Calu3 (cell line): ENCODE measurements around the gene C2orf80. TPM values are rescaled to one million over a fixed set of nuclear protein-coding genes. Genes with fewer than 3 reads are reported as not detected.

ENCODE experiments used
- Bru-seq: library from RNA; stranded (reverse); fragments of 400-500 nt; gene quantifications from one replicate; lab custom pipeline; 2021; lab: Mats Ljungman, UMichigan
- BruChase-seq, 2 experiments: library from RNA; stranded (reverse); fragments of 400-500 nt; gene quantifications; one replicate each; lab custom pipeline; 2021; lab: Mats Ljungman, UMichigan
- BruUV-seq: library from RNA; stranded (reverse); fragments of 400-500 nt; replicated peaks from 2 replicates; lab custom pipeline; 2021; lab: Mats Ljungman, UMichigan
- CTCF ChIA-PET: fragments of 300-600 bp; sonication (Branson Sonifier 250); formaldehyde crosslinking; loops from one replicate; lab custom pipeline; 2022; ENCODE audit warnings: antibody characterized with exemption; lab: Charles Lee
- DNase-seq: peaks from one replicate; pipeline ENCODE4 v3.0.0; 2022
- H3K27ac Mint-ChIP-seq: one replicate; pipeline ENCODE4 v1.8.0; 2022; ENCODE audit warnings: mixed read lengths; ENCODE audit not compliant: unreplicated experiment
- H3K27me3 Mint-ChIP-seq: one replicate; pipeline ENCODE4 v1.8.0; 2022; ENCODE audit warnings: mixed read lengths; ENCODE audit not compliant: unreplicated experiment
- H3K36me3 Mint-ChIP-seq: one replicate; pipeline ENCODE4 v1.8.0; 2022; ENCODE audit warnings: mild to moderate bottlenecking, moderate library complexity, mixed read lengths; ENCODE audit not compliant: insufficient read depth, unreplicated experiment
- H3K4me1 Mint-ChIP-seq: one replicate; pipeline ENCODE4 v1.8.0; 2022; ENCODE audit warnings: mild to moderate bottlenecking, low read depth, mixed read lengths; ENCODE audit not compliant: unreplicated experiment
- H3K4me3 Mint-ChIP-seq: one replicate; pipeline ENCODE4 v1.8.0; 2022; ENCODE audit warnings: mild to moderate bottlenecking, low read depth, moderate library complexity, mixed read lengths; ENCODE audit not compliant: unreplicated experiment
- H3K9me3 Mint-ChIP-seq: one replicate; pipeline ENCODE4 v1.8.0; 2022; ENCODE audit warnings: low read depth, mixed read lengths; ENCODE audit not compliant: unreplicated experiment
- CTCF ChIP-seq: fragments of 200-600 bp; IDR thresholded peaks from one replicate; pipeline ENCODE4 v1.8.0; 2022; ENCODE audit warnings: antibody characterized with exemption; ENCODE audit not compliant: unreplicated experiment
- intact Hi-C: fragments of 100-400 bp; cut with micrococcal nuclease; formaldehyde crosslinking; loops from one replicate; pipeline ENCODE4 v1.10.0; 2022; ENCODE audit not compliant: unreplicated experiment
- long read RNA-seq: library from polyadenylated mRNA; stranded (forward); transcript quantifications from one replicate; pipeline ENCODE4 v2.0.0, GENCODE V29; 2022
- total RNA-seq: library from RNA; stranded (reverse); gene quantifications from 2 replicates; pipeline ENCODE4 v1.2.3, GENCODE V29; 2022

The C2orf80 gene
- total RNA-seq (not detected in 2 replicates), Bru-seq, nascent RNA (not detected), BruChase-seq, experiment 1, labeled RNA remaining after a 6-hour chase (not detected), BruChase-seq, experiment 2, labeled RNA remaining after a 2-hour chase (not detected)
- long read RNA-seq, partial matches to known transcripts: 0 of 1 reads
- long read RNA-seq, other reads (novel, unspliced or antisense): 1 of 1 reads

- intact Hi-C loops: no loop called here
- Mint-ChIP-seq H3K36me3 (peaks cover 9% of the 10 kb centered on the region), H3K27ac (no peak within 1 kb of the TSS), H3K9me3 (no peaks in the 10 kb centered on the region), H3K4me3 (no peak within 1 kb of the TSS), H3K27me3 (no peaks in the 10 kb centered on the region), H3K4me1 (peaks cover 21% of the 10 kb centered on the region)
- no peak for DNase-seq
- CTCF ChIA-PET: no interaction called here
- TF ChIP-seq CTCF: no peak
- no TSS peak for BruUV-seq
These were observed at the start of gene C2orf80 for GRCh38 chr2:208189810-208190503. TSS of gene C2orf80 (minus strand) at chr2:208190030. CDS start at chr2:208186986, 3,044 bp downstream.

- intact Hi-C loops: no loop called here
- peaks cover 33% of the 10 kb centered on the region for H3K36me3 Mint-ChIP-seq
These were observed 46.0 kb upstream of the C2orf80 start for GRCh38 chr2:208235860-208236259.

GRCh38 chr2:208234786-208235185 is 45.0 kb upstream of the C2orf80 start:
- Mint-ChIP-seq H3K36me3 (peaks cover 31% of the 10 kb centered on the region), H3K27ac (peak overlapping the region; percentile 8), H3K4me3 (no peak overlapping the region), H3K9me3 (peaks cover 4% of the 10 kb centered on the region), H3K27me3 (no peaks in the 10 kb centered on the region), H3K4me1 (peaks cover 8% of the 10 kb centered on the region)
- no peak for TF ChIP-seq CTCF
- DNase-seq: no peak
- intact Hi-C loops: no loop called here
- CTCF ChIA-PET: interaction anchor here (0.8 to 0.9 kb wide), 2 partner anchors 19 to 71 kb away, joined by 3 read pairs; no protein-coding TSS in a partner anchor
- no TSS peak for BruUV-seq

More at GRCh38 chr2:208235860-208236259, 46.0 kb upstream of the C2orf80 start:
- no peak for TF ChIP-seq CTCF
- peak overlapping the region; percentile 14 for H3K27ac Mint-ChIP-seq
- peaks cover 4% of the 10 kb centered on the region for H3K9me3 Mint-ChIP-seq
- no peaks in the 10 kb centered on the region for H3K27me3 Mint-ChIP-seq
- no peak overlapping the region for H3K4me3 Mint-ChIP-seq
- H3K4me1 Mint-ChIP-seq: peaks cover 8% of the 10 kb centered on the region
- no TSS peak for BruUV-seq
- CTCF ChIA-PET: no interaction called here
- no peak for DNase-seq

- no peak for DNase-seq
- CTCF ChIA-PET: no interaction called here
- H3K4me1 Mint-ChIP-seq: peaks cover 8% of the 10 kb centered on the region
- no peak overlapping the region for H3K4me3 Mint-ChIP-seq
- H3K27me3 Mint-ChIP-seq: no peaks in the 10 kb centered on the region
- intact Hi-C loops: no loop called here
- H3K36me3 Mint-ChIP-seq: no peaks in the 10 kb centered on the region
- no peak overlapping the region for H3K27ac Mint-ChIP-seq
- TF ChIP-seq CTCF: no peak
- BruUV-seq: no TSS peak
- peaks cover 4% of the 10 kb centered on the region for H3K9me3 Mint-ChIP-seq
These were observed 38.6 kb upstream of the C2orf80 start for GRCh38 chr2:208228476-208228875.
